Activated T-helper 1 cell treated with anti-CD3 and anti-CD28 coated beads, Interleukin-12 subunit alpha, Interleukin-12 subunit beta, Interleukin-2, Interleukin-4 antibody, amounts not matched to agents 30 ng/mL and 10 ng/mL and 1 ng/mL, durations not matched to agents 14 hours and 24 hours and 36 hours (primary cell): ENCODE data around the gene ZNRF1. TPM values are rescaled to one million over a fixed set of nuclear protein-coding genes. Genes with fewer than 3 reads are reported as not detected.
A peak's percentile ranks its signal among the peaks of the same experiment; 100 is the strongest.

ENCODE experiments used
- DNase-seq: peaks from one replicate; pipeline ENCODE4 v3.0.0; 2021; ENCODE audit warnings: low spot score
- H3K27ac Mint-ChIP-seq: one replicate; pipeline ENCODE4 v1.8.0; 2021; ENCODE audit warnings: mild to moderate bottlenecking, mixed read lengths
- H3K27me3 Mint-ChIP-seq: one replicate; pipeline ENCODE4 v1.8.0; 2022; ENCODE audit warnings: mild to moderate bottlenecking, moderate library complexity, mixed read lengths; ENCODE audit not compliant: insufficient read depth
- H3K36me3 Mint-ChIP-seq: one replicate; pipeline ENCODE4 v1.8.0; 2021; ENCODE audit warnings: low read depth, mixed read lengths
- H3K4me1 Mint-ChIP-seq: one replicate; pipeline ENCODE4 v1.8.0; 2021; ENCODE audit warnings: low read depth, mixed read lengths
- H3K4me3 Mint-ChIP-seq: one replicate; pipeline ENCODE4 v1.8.0; 2021; ENCODE audit warnings: mild to moderate bottlenecking, moderate library complexity, mixed read lengths
- H3K9me3 Mint-ChIP-seq: one replicate; pipeline ENCODE4 v1.8.0; 2021; ENCODE audit warnings: mixed read lengths
- intact Hi-C: fragments of 100-400 bp; cut with micrococcal nuclease; formaldehyde crosslinking; loops from one replicate; pipeline ENCODE4 v1.15.1; 2024
- total RNA-seq: library from RNA; stranded (reverse); gene quantifications from 2 replicates; pipeline ENCODE4 v1.2.3, GENCODE V29; 2022

Gene ZNRF1
- total RNA-seq, 1 donor from 2014 or later = 51.2 TPM

DNA sequence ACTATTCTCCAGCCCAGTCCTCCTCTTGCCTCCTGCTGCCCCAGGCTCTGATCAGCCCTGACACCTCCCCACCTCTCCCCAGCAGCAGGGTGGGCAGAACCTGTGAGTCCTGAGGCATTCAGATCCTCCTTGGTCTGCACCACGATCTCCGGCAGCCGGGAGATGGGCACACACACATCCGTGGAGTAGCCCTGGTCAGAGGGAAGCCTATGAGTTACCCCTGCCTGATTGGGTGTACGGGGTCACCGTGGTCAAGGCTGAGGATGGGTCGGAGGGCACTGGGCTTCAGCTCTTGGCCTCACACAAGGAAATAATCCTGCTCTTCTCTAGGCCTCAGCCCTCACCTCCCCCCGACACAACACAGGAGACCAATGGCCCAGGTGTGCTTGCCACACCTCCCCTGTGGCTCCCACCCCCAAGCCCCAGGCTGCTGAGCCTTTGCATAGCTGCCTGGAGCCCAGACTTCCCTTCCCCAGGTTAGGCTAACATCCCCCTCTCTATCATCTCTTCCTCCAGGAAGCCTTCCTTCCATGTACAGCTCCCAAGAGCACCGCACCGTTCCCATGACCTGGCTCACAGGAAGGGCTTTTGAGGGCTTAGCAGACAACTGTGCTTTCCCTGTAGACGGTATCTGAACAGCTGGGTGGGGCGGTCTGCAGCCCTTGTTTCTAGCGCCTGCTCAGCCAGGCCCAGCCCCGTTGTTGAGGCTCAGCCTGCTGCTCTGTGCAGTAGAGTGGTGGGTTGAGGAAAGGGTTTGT lies 114.1 kb downstream of the ZNRF1 start:
- H3K27me3 Mint-ChIP-seq = no peaks in the 10 kb centered on the region

DNA sequence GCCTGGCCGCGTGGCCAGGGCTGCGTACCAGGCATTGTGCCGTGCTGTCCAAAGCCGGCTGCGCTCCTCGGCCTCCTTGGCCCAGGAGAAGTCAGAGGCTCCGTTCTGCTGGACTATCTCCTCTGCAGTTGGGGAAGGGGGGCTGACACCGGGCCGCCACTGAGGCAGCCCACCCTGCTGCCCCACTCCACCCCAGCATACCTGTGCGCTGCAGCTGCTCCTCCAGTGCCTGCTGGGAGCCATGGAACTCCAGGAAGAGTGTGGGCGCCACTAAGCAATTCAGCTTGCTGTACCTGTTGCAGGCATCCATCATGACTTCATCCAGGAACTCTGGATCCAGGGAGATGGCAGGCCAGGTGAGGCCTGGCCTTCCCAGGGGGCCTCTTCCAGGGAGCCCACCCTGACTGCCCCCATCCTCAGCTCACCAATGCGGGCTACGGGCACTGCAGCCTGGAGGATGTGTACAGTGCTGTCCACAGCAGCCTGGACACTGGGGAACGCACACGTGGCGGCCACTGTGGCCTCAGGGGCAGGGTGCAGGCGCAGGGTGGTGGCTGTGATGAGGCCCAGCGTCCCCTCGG lies 114.8 kb downstream of the ZNRF1 start:
- Mint-ChIP-seq H3K36me3 (no peaks in the 10 kb centered on the region), H3K9me3 (no peaks in the 10 kb centered on the region), H3K27me3 (no peaks in the 10 kb centered on the region), H3K27ac (no peak overlapping the region), H3K4me1 (peaks cover 34% of the 10 kb centered on the region), H3K4me3 (no peak overlapping the region)
- intact Hi-C loops = no loop called here
- no peak for DNase-seq

More for the DNA sequence above, 114.1 kb downstream of the ZNRF1 start:
- H3K27ac Mint-ChIP-seq = peak overlapping the region; percentile 72
- H3K36me3 Mint-ChIP-seq = peaks cover 3% of the 10 kb centered on the region
- H3K4me1 Mint-ChIP-seq = peaks cover 42% of the 10 kb centered on the region
- no peak for DNase-seq
- H3K4me3 Mint-ChIP-seq = no peak overlapping the region
- no peaks in the 10 kb centered on the region for H3K9me3 Mint-ChIP-seq
- intact Hi-C loops = no loop called here

DNA sequence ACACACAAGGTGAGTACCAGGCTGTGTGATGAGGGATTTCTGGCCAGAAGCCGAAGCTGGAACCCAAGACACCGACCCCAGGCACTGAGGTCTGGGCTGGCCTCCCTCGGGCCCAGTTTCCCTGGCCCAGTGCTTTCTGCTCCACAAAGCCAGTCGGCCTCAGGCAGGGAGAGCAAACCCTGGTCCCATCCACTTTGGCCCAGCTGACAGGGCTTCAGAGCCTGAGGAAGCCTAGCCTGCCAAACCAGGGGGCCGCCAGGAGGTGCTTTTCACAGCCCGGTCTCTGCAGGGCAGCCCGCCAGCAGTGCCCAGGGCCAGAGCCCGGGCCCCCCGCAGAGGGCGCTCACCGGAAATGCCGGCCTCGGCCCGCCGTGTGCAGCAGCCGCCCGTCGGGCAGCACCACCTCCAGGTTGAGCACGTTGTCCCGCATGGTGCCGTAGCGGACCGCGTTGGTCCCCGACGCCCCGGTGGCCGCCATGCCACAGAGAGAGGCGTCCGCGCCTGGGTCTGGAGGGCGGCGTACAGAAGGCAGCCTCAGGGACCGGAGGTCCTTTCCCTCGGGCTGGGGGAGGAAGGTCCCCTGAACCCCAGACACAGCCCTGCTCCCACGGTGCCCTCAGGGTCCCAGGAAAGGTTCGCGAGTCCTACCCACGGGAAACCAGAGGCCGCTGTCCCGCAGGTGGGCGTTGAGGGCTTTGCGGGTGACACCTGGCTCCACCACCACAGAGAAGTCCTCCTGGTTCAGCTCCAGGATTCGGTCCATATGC lies 115.5 kb downstream of the ZNRF1 start:
- intact Hi-C loops = no loop called here
- no peaks in the 10 kb centered on the region for H3K36me3 Mint-ChIP-seq
- no peaks in the 10 kb centered on the region for H3K9me3 Mint-ChIP-seq
- no peak overlapping the region for H3K4me3 Mint-ChIP-seq
- DNase-seq = no peak
- peaks cover 27% of the 10 kb centered on the region for H3K4me1 Mint-ChIP-seq
- no peak overlapping the region for H3K27ac Mint-ChIP-seq
- H3K27me3 Mint-ChIP-seq = no peaks in the 10 kb centered on the region

DNA sequence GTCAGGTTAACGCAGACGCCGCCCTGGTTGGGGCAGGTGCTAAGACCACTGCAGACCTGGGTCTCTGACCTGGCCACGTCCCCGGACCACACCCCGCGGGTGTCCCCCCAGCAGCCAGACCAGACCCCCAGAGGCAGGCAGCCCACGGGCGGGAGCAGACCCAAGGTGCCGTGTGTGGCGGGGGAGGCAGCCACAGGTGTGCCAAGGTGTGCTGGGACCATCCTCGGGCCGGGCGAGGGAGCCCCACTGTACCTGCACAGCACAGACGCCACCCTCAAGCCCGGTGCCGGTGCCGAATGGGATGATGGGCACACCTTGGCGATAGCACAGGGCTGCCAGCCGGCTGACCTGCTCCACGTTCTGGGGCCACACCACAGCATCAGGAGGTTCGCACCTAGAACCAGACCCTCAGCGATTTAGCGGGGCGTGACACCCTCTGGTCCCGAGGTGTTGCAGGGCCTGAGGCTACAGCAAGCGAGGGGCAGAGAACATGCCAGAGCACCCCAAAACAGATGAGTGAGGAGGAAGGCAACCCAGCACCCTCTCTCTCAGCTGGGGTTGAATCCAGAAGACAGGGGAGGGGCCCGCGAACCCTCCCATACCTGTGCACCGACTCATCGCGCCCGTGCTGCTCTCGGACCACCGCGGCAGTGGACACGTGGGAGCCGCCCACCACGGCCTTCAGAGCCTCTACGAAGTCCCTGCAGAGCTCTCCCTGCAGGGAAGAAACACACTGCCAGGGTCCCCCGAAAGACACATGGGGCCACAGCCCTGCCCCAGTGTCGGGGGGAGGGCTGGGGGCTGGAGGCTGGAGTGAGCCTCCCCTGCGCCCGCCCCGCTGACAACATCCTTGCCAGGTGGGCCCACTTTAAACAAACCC lies 116.4 kb downstream of the ZNRF1 start:
- Mint-ChIP-seq H3K36me3 (no peaks in the 10 kb centered on the region), H3K4me3 (no peak overlapping the region), H3K4me1 (peaks cover 19% of the 10 kb centered on the region), H3K27ac (no peak overlapping the region), H3K27me3 (no peaks in the 10 kb centered on the region), H3K9me3 (no peaks in the 10 kb centered on the region)
- DNase-seq = no peak
- intact Hi-C loops = no loop called here

DNA sequence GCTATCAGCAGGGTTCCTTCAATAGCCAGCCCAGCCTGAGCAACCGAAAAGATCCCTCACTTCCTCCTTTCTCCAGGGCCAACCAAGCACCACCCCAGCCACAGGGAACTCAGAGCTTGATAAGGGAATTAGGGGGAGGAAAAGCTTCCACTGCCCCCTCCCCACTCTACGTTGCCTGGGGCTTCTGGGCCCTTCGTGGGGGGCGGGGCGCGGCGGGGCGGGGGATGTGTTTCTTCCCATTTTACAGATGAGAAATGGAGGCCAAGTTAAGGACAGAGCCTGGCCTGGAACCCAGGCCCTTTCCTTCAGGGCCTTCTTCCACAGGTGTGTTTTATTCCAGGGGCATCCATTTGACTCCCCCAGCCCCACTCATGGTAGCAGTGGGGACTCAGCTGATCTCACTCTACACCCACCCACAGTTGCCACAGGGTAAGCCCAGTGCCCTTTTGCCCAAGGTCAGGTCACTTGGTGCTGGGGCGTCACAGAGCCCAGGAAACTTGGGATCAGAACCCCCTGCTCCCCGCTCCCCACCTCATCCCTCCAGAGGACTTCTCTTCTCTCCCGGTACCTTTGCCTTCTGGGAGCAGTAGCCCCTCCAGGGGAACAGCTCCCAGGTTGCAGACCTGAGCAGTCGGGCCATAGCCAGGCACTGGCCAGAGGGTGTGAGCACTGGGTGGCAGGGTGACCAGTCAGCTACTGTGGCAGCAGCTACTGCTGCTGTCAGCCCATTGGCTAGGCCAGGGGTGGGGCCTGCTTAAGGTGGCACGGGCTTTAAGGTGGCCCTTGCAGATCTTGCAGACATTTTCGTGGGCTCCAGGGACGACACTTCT lies 117.5 kb downstream of the ZNRF1 start, which contains the start of gene LDHD:
LDHD (minus strand) TSS at position 700 of the 830 bp plus-strand sequence; CDS start at position 640, 60 bp downstream.
- Mint-ChIP-seq H3K27ac (no peak within 1 kb of the TSS), H3K4me3 (peak within 1 kb of the TSS; percentile 45), H3K9me3 (peaks cover 2% of the 10 kb centered on the region), H3K27me3 (no peaks in the 10 kb centered on the region), H3K36me3 (peaks cover under 1% of the 10 kb centered on the region), H3K4me1 (peaks cover 8% of the 10 kb centered on the region)
- no peak for DNase-seq
- intact Hi-C loops = no loop called here

DNA sequence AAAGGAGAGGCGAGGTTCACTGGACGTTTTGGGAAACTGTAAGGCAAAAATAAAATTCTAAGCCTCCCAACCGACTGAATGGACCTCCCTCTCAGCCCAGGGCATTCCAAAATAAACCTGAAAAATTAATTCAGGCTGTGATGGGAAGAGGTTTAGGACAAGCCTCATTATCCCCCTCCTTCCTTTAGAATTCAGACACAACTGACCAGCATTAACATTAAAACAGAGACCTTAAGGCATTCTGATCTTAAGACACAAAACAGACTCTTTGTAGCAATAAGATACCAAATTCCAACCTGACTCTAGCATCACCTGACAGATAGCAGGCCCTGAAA lies 118.1 kb downstream of the ZNRF1 start:
- Mint-ChIP-seq H3K4me3 (no peak overlapping the region), H3K4me1 (peaks cover 2% of the 10 kb centered on the region), H3K9me3 (peaks cover 6% of the 10 kb centered on the region), H3K36me3 (peaks cover 1% of the 10 kb centered on the region), H3K27ac (no peak overlapping the region), H3K27me3 (no peaks in the 10 kb centered on the region)
- intact Hi-C loops = no loop called here
- DNase-seq = no peak

DNA sequence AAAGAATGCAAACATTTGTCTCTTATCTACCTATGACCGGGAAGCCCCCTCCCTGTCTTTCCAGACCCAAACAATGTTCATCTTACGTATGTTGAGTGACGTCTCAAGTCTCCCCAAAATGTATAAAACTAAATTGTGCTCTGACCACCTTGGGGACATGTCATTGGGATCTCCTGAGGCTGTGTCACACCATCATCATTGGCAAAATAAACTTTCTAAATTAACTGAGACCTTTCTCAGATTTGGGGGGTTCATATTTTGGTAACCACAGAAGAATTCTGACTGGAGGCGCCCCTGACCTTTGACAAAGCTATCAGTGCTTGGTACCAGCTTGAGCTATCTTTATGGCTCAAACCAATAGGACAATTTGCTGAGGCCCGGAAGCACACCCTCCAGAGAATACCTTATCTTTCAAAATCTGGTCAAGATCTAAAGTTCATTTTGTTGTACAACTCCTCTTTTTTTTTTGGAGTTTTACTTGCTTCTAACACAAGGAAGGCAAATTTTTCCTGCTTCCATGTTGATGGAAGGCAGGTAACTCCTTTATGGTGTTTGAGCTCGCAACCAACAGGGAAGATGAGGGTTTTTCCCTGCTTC lies 120.2 kb downstream of the ZNRF1 start:
- Mint-ChIP-seq H3K27me3 (no peaks in the 10 kb centered on the region), H3K4me3 (no peak overlapping the region), H3K4me1 (no peaks in the 10 kb centered on the region), H3K9me3 (peaks cover 15% of the 10 kb centered on the region), H3K36me3 (peaks cover 1% of the 10 kb centered on the region), H3K27ac (no peak overlapping the region)
- intact Hi-C loops = no loop called here
- DNase-seq = no peak

DNA sequence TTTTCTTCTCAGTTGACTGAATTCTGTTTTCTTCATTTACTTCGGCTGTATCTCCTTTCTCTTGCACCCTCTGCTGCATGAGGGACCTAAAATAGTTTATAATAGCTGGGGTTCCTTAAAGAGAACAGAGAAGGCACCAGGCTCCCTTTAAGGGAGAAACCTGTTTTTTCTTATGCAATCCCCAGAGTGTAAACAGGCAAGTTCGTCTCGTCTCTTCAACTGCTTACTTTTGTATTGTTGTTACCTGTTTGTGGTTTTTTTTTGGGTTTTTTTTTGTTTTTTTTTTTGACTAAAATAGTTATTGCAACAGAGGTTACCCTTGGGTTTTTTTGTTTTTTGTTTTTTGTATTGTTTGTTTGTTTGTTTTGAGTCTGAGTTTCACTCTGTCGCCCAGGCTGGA lies 121.4 kb downstream of the ZNRF1 start:
- no peaks in the 10 kb centered on the region for H3K4me1 Mint-ChIP-seq
- peaks cover 15% of the 10 kb centered on the region for H3K9me3 Mint-ChIP-seq
- no peaks in the 10 kb centered on the region for H3K27me3 Mint-ChIP-seq
- intact Hi-C loops = no loop called here
- H3K27ac Mint-ChIP-seq = no peak overlapping the region
- no peak overlapping the region for H3K4me3 Mint-ChIP-seq
- DNase-seq = no peak
- peaks cover 1% of the 10 kb centered on the region for H3K36me3 Mint-ChIP-seq

DNA sequence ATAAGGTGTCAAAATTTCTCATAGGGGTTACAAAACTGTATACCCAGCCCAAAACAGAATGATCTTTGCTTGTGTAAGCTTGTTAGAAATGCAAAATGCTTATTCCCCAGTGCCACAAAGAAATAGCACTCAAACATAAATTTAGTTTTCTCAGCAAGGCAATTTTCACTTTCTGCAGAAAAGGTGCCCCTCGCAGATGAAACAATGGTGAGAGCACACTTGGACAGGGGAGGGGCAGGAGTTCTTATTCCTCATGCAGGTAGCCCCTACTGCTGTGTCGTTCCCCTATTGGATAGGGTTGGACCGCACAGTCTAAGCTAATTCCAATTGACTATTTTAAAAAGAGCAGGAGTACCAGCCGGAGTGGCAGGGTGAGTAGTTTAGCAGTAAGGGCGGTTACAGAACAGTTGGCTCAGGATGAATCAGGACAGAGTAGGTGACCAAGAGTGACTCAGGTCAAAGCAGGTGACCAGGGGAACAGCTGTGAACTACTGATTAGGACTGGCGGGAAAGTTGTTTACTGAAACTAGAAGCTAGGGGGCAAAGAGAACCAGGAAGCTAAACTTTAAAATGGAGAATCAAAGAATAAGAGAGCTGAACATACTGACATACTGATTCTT lies 123.2 kb downstream of the ZNRF1 start:
- peaks cover 17% of the 10 kb centered on the region for H3K9me3 Mint-ChIP-seq

DNA sequence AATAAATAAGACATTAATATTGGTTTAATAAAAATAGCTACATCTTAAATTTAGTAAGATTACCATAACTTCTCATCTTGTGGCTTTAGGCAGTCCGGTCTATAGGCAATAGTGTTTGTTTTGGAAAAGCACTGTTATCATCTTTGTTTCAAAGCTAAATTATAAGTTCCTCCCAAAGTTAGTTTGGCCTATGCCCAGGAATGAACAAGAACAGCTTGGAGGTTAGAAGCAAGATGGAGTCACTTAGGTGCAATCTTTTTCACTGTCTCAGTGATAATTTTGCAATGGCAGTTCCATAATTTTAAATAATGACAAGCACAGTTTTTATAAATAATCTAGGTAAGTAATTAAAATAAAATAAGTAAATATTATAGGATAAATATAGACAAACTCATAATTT lies 123.8 kb downstream of the ZNRF1 start:
- no peak for DNase-seq
- peaks cover 22% of the 10 kb centered on the region for H3K9me3 Mint-ChIP-seq
- peaks cover 2% of the 10 kb centered on the region for H3K27me3 Mint-ChIP-seq
- H3K4me3 Mint-ChIP-seq = no peak overlapping the region
- intact Hi-C loops = no loop called here
- H3K27ac Mint-ChIP-seq = no peak overlapping the region
- H3K4me1 Mint-ChIP-seq = no peaks in the 10 kb centered on the region
- H3K36me3 Mint-ChIP-seq = peaks cover 3% of the 10 kb centered on the region

More for the DNA sequence above, 123.2 kb downstream of the ZNRF1 start:
- Mint-ChIP-seq H3K4me1 (no peaks in the 10 kb centered on the region), H3K27ac (no peak overlapping the region), H3K36me3 (peaks cover 1% of the 10 kb centered on the region), H3K4me3 (no peak overlapping the region), H3K27me3 (no peaks in the 10 kb centered on the region)
- intact Hi-C loops = no loop called here
- no peak for DNase-seq

DNA sequence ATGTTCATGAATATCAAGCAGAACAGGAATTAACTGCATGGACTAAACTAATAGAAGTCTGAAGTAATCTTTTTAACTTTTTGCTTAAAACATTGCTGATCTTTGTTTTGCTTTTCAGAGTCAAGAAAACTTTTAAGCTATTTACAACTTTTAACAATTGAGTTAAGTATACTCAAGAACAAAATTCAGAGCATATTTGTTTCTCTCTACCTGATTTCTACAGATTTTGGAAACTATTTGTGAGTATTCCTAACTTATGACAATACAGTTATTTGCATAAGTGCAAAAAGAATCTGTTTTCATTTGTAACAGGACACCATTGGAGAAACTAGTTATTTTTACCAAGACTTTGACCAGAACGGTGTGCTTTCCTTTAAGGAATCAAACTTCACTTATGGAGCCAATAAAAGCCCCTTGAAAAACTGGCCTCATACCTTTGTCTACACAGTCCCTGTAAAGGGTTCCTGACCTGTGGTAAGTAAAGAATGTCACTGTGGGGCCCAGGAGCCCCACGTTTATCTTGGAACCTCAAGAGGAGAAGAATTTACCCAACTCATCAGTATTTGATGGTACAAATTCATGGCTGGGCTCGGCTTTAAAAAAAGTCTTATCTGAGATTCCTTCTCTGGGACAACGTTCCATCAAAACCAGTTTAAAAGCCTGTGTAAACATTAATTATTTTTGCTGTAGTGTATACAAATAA lies 129.0 kb downstream of the ZNRF1 start:
- peaks cover 2% of the 10 kb centered on the region for H3K27me3 Mint-ChIP-seq
- H3K4me1 Mint-ChIP-seq = peaks cover 9% of the 10 kb centered on the region
- no peak for DNase-seq
- H3K27ac Mint-ChIP-seq = no peak overlapping the region
- intact Hi-C loops = no loop called here
- H3K9me3 Mint-ChIP-seq = peaks cover 16% of the 10 kb centered on the region
- no peak overlapping the region for H3K4me3 Mint-ChIP-seq
- H3K36me3 Mint-ChIP-seq = peaks cover 1% of the 10 kb centered on the region
